SU-DHL-6 (cell line): ENCODE results near the gene PPFIA2.

Experiments
- CTCF ChIP-seq: fragments of 200-600 bp; sonication (generic); IDR thresholded peaks from one replicate; pipeline ENCODE4 v1.5.1; 2017; ENCODE audit warnings: antibody characterized with exemption, mild to moderate bottlenecking, low read length, moderate library complexity; ENCODE audit not compliant: insufficient read depth, poor library complexity, severe bottlenecking
- EZH2phosphoT487 ChIP-seq: fragments of 200-600 bp; sonication (generic), shearing (Covaris generic); conservative IDR thresholded peaks from 2 replicates; pipeline ENCODE4 v1.6.1; 2018; ENCODE audit warnings: mild to moderate bottlenecking, antibody characterized with exemption, low read length, moderate library complexity, mixed read lengths

GRCh38 chr12:81253360-81253759 lies 505.8 kb downstream of the PPFIA2 start:
- no peak for TF ChIP-seq CTCF
- TF ChIP-seq EZH2phosphoT487 = no peak
